Measurements from ENCODE around the gene PCDHGA12.
"Not testable (repeated sequence)": the region's sequence is repeated elsewhere in the genome, so short reads cannot be mapped to it uniquely, and the experiment has no call there.

- TF ChIP-seq, protein P1, sequence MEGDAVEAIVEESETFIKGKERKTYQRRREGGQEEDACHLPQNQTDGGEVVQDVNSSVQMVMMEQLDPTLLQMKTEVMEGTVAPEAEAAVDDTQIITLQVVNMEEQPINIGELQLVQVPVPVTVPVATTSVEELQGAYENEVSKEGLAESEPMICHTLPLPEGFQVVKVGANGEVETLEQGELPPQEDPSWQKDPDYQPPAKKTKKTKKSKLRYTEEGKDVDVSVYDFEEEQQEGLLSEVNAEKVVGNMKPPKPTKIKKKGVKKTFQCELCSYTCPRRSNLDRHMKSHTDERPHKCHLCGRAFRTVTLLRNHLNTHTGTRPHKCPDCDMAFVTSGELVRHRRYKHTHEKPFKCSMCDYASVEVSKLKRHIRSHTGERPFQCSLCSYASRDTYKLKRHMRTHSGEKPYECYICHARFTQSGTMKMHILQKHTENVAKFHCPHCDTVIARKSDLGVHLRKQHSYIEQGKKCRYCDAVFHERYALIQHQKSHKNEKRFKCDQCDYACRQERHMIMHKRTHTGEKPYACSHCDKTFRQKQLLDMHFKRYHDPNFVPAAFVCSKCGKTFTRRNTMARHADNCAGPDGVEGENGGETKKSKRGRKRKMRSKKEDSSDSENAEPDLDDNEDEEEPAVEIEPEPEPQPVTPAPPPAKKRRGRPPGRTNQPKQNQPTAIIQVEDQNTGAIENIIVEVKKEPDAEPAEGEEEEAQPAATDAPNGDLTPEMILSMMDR (IDR thresholded peaks at IDR 0.05): not testable (repeated sequence)
- not testable (repeated sequence) for TF ChIP-seq ZFX (IDR thresholded peaks at IDR 0.05; ENCODE audit: borderline replicate concordance)
Observed at GRCh38 chr5:141432726-141433125, 2.4 kb downstream of the PCDHGA12 start.
